ENCODE data around the gene ZNF438. TPM values are rescaled to one million over a fixed set of nuclear protein-coding genes. Genes with fewer than 3 reads are reported as not detected.
"Not testable (repeated sequence)": the region's sequence is repeated elsewhere in the genome, so short reads cannot be mapped to it uniquely, and the experiment has no call there.

Gene ZNF438
- total RNA-seq, 1 donor: 4.7 TPM

GRCh38 chr10:30931094-30931493 lies 100.6 kb downstream of the ZNF438 start:
- TF ChIP-seq CTCF (IDR thresholded peaks at IDR 0.05; ENCODE audit: insufficient read depth, low read depth, low read length): no peak
- no peak for DNase-seq (ENCODE audit: low read depth)
- H3K4me3 ChIP-seq (ENCODE audit: low read depth, low read length): no peak overlapping the region

GRCh38 chr10:30929901-30930520 lies 101.7 kb downstream of the ZNF438 start:
- H3K4me3 ChIP-seq (ENCODE audit: low read depth, low read length): no peak overlapping the region
- no peak for DNase-seq (ENCODE audit: low read depth)
- no peak for TF ChIP-seq CTCF (IDR thresholded peaks at IDR 0.05; ENCODE audit: insufficient read depth, low read depth, low read length)

- H3K4me3 ChIP-seq (ENCODE audit: low read depth, low read length); DNase-seq (ENCODE audit: low read depth): not testable (repeated sequence)
These were observed 102.3 kb downstream of the ZNF438 start for GRCh38 chr10:30929311-30929729.

GRCh38 chr10:30928742-30929141 lies 102.9 kb downstream of the ZNF438 start:
- DNase-seq (ENCODE audit: low read depth): no peak
- no peak for TF ChIP-seq CTCF (IDR thresholded peaks at IDR 0.05; ENCODE audit: insufficient read depth, low read depth, low read length)
- no peak overlapping the region for H3K4me3 ChIP-seq (ENCODE audit: low read depth, low read length)

- no peak for TF ChIP-seq CTCF (IDR thresholded peaks at IDR 0.05; ENCODE audit: insufficient read depth, low read depth, low read length)
- no peak for DNase-seq (ENCODE audit: low read depth)
- H3K4me3 ChIP-seq (ENCODE audit: low read depth, low read length): no peak overlapping the region
These were observed 113.0 kb downstream of the ZNF438 start for GRCh38 chr10:30918651-30919050.

- no peak for TF ChIP-seq CTCF (IDR thresholded peaks at IDR 0.05; ENCODE audit: insufficient read depth, low read depth, low read length)
- no peak for DNase-seq (ENCODE audit: low read depth)
- H3K4me3 ChIP-seq (ENCODE audit: low read depth, low read length): no peak overlapping the region
These were observed 113.9 kb downstream of the ZNF438 start for GRCh38 chr10:30917789-30918188.

- no peak for DNase-seq (ENCODE audit: low read depth)
- no peak for TF ChIP-seq CTCF (IDR thresholded peaks at IDR 0.05; ENCODE audit: insufficient read depth, low read depth, low read length)
- no peak overlapping the region for H3K4me3 ChIP-seq (ENCODE audit: low read depth, low read length)
These were observed 114.6 kb downstream of the ZNF438 start for GRCh38 chr10:30917067-30917466.
